Liver (tissue), 9 donors: ENCODE results near the gene C10orf105. TPM values are rescaled to one million over a fixed set of nuclear protein-coding genes. Genes with fewer than 3 reads are reported as not detected.

Source experiments
- DNase-seq: peaks from one replicate; pipeline ENCODE4 v3.0.0-alpha.2; 2017; ENCODE audit warnings: low spot score
- H3K27ac ChIP-seq, 2 donors: one replicate each; pipeline ENCODE4 v1.7.0; 2013; ENCODE audit warnings: inconsistent platforms in 2 of 2, low read length in 2 of 2, control low read depth in 1 of 2, low read depth in 1 of 2, mild to moderate bottlenecking in 1 of 2
- H3K27me3 ChIP-seq, 4 donors: one replicate each; pipeline versions ENCODE4 v1.6.1 to v1.7.0; 2013; ENCODE audit warnings: low read length in 3 of 4, inconsistent platforms in 1 of 4, mild to moderate bottlenecking in 1 of 4, moderate library complexity in 1 of 4; ENCODE audit not compliant: control insufficient read depth in 4 of 4, insufficient read depth in 4 of 4
- H3K36me3 ChIP-seq, 4 donors: one replicate each; pipeline versions ENCODE4 v1.6.1 to v1.7.0; 2013; ENCODE audit warnings: low read length in 3 of 4, mild to moderate bottlenecking in 3 of 4, low read depth in 1 of 4, moderate library complexity in 1 of 4; ENCODE audit not compliant: control insufficient read depth in 4 of 4, insufficient read depth in 3 of 4
- H3K4me1 ChIP-seq, 4 donors: one replicate each; pipeline versions ENCODE4 v1.6.1 to v1.7.0; 2013; ENCODE audit warnings: low read length in 3 of 4, mild to moderate bottlenecking in 3 of 4, moderate library complexity in 1 of 4; ENCODE audit not compliant: control insufficient read depth in 4 of 4, insufficient read depth in 4 of 4
- H3K4me3 ChIP-seq, 3 donors: one replicate each; pipeline versions ENCODE4 v1.6.1 to v1.7.0; 2013; ENCODE audit warnings: low read length in 3 of 3, control low read depth in 1 of 3, low read depth in 1 of 3, mild to moderate bottlenecking in 1 of 3
- H3K9ac ChIP-seq, 2 donors: one replicate each; pipeline ENCODE4 v1.7.0; 2013; ENCODE audit warnings: low read length in 2 of 2, mild to moderate bottlenecking in 2 of 2, moderate library complexity in 2 of 2, control low read depth in 1 of 2, low read depth in 1 of 2
- H3K9me3 ChIP-seq, 4 donors: one replicate each; pipeline versions ENCODE4 v1.6.1 to v1.7.0; 2013; ENCODE audit warnings: low read length in 3 of 4; ENCODE audit not compliant: control insufficient read depth in 4 of 4
- ATF3 ChIP-seq: IDR thresholded peaks from 2 replicates; pipeline ENCODE4 v1.6.1; 2016; ENCODE audit warnings: antibody characterized with exemption
- EGR1 ChIP-seq, 2 donors: IDR thresholded peaks; 2 replicates each; pipeline ENCODE4 v1.6.1; 2016 to 2018; ENCODE audit warnings: antibody characterized with exemption in 2 of 2, low read depth in 2 of 2
- FOXA1 ChIP-seq: IDR thresholded peaks from 2 replicates; pipeline ENCODE4 v1.6.1; 2016; ENCODE audit warnings: antibody characterized with exemption
- HNF4A ChIP-seq, 2 donors: conservative IDR thresholded peaks; 2 replicates each; pipeline ENCODE4 v1.6.1; 2016; ENCODE audit warnings: antibody characterized with exemption in 2 of 2, mild to moderate bottlenecking in 2 of 2
- JUND ChIP-seq, 2 donors: IDR thresholded peaks; 2 replicates each; pipeline ENCODE4 v1.6.1; 2016; ENCODE audit warnings: antibody characterized with exemption in 2 of 2
- NR2F2 ChIP-seq: IDR thresholded peaks from 2 replicates; pipeline ENCODE4 v1.6.1; 2016; ENCODE audit warnings: antibody characterized with exemption
- RAD21 ChIP-seq, 2 donors: IDR thresholded peaks; 2 replicates each; pipeline ENCODE4 v1.6.1; 2016; ENCODE audit warnings: antibody characterized with exemption in 2 of 2, mild to moderate bottlenecking in 2 of 2
- REST ChIP-seq: IDR thresholded peaks from 2 replicates; pipeline ENCODE4 v1.6.1; 2016; ENCODE audit warnings: antibody characterized with exemption, mild to moderate bottlenecking
- RXRA ChIP-seq, 2 donors: IDR thresholded peaks; 2 replicates each; pipeline ENCODE4 v1.6.1; 2017 to 2018; ENCODE audit warnings: antibody characterized with exemption in 2 of 2, mild to moderate bottlenecking in 1 of 2
- SP1 ChIP-seq: IDR thresholded peaks from 2 replicates; pipeline ENCODE4 v1.6.1; 2018; ENCODE audit warnings: antibody characterized with exemption, mild to moderate bottlenecking
- TAF1 ChIP-seq: conservative IDR thresholded peaks from 2 replicates; pipeline ENCODE4 v1.6.1; 2016; ENCODE audit warnings: antibody characterized with exemption, mild to moderate bottlenecking
- YY1 ChIP-seq: IDR thresholded peaks from 2 replicates; pipeline ENCODE4 v1.6.1; 2016; ENCODE audit warnings: antibody characterized with exemption, mild to moderate bottlenecking
- ZBTB33 ChIP-seq: IDR thresholded peaks from 2 replicates; pipeline ENCODE4 v1.6.1; 2016; ENCODE audit warnings: antibody characterized with exemption
- WGBS: extraction: QIAGEN DNeasy Blood & Tissue Kit; methylation state at CpG from one replicate; pipeline ENCODE4 v1.1.7; 2013; 5-methylcytosine and 5-hydroxymethylcytosine counted together
- polyA plus RNA-seq, 2 donors: library from polyadenylated mRNA; stranded (reverse) in 1 of 2; unstranded in 1 of 2; fragments of 200-250 nt in 1 of 2; fragments of >200 nt in 1 of 2; fragmentation: Nextera tagmentation in 1 of 2; extraction: Ambion mirVana in 1 of 2; gene quantifications; one replicate each; pipeline versions ENCODE4 v1.2.1 to v1.2.3, GENCODE V29; 2013 to 2015
- total RNA-seq, 2 donors: library from RNA; depleted of rRNA; stranded (reverse); fragments of >200 nt; gene quantifications; one replicate each; pipeline ENCODE4 v1.2.3, GENCODE V29; 2014
- TF ChIP-seq, protein P1 (sequence below): IDR thresholded peaks from 2 replicates; pipeline ENCODE4 v1.6.1; 2016; ENCODE audit warnings: antibody characterized with exemption
- donor health status: healthy.
- donor health status: healthy.
- donor health status: healthy.
- donor health status: healthy.
- donor health status: healthy.

Gene C10orf105
- total and polyA plus RNA-seq, 4 donors: under 0.01 to 0.07 TPM; not detected in 2

GRCh38 chr10:71707240-71707789 lies 12.3 kb downstream of the C10orf105 start (continued):
- TF ChIP-seq ZBTB33 (no peak), RXRA (IDR thresholded peaks at IDR 0.05) (no peak), JUND (IDR thresholded peaks at IDR 0.05) (no peak)

DNA sequence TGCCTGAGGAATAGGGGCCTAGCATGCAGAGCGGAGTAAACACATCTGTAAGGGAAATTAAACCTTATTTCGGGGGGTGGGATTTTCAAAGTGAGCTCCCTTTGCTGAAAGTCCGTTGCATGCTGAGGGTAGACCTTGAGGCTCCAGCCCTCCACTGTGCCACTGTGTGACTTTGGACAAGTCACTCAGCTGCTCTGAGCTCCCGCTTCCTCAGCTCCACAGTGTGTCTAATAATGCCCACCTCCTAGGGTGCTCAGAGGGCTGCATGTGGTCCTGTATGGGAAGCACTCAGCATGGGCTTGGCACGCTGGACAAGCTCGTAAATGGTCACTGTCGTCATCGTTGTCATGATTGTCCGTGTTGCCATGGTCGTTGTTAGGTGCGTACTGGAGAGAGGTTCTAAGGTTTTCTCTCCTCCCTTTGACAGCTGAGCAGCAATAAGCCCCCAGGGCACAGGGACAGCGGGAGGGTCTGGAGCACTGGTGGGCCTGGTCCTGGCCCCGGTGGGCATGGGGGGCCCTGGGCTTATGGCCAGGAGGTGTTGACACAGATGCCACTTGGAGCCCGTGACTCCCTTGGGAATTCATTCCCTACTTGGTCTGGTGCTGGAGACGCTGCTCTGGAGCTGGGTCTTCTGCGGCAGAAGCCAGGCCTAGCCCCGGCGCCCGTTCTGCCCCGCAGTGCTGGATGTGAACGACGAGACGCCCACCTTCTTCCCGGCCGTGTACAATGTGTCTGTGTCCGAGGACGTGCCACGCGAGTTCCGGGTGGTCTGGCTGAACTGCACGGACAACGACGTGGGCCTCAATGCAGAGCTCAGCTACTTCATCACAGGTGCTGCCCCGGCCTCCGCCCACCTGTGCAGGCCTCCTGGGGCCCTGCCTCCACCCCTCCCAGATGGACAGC lies 13.1 kb downstream of the C10orf105 start:
- DNase-seq: no peak
- 94% methylated on average over 35 of the region's 35 CpGs for WGBS
- H3K36me3 ChIP-seq: no peaks in the 10 kb centered on the region

More for the DNA sequence above, 13.1 kb downstream of the C10orf105 start:
- Histone ChIP-seq H3K4me1 (peaks cover 0 to 7% (median 0%) of the 10 kb centered on the region in 4 donors), H3K4me3 (no peak overlapping the region), H3K27ac (no peak overlapping the region), H3K27me3 (no peaks in the 10 kb centered on the region), H3K9me3 (no peaks in the 10 kb centered on the region), H3K9ac (no peak overlapping the region)
- TF ChIP-seq ATF3: no peak
- no peak for TF ChIP-seq EGR1 (IDR thresholded peaks at IDR 0.05; ENCODE audit: low read depth in 2 of 2)
- TF ChIP-seq ZBTB33: no peak
- TF ChIP-seq SP1: no peak
- TF ChIP-seq RAD21 (IDR thresholded peaks at IDR 0.05): no peak
- TF ChIP-seq FOXA1: no peak
- no peak for TF ChIP-seq HNF4A (conservative IDR thresholded peaks at IDR 0.05)
- no peak for TF ChIP-seq YY1
- TF ChIP-seq NR2F2: no peak
- TF ChIP-seq RXRA (IDR thresholded peaks at IDR 0.05): no peak
- TF ChIP-seq TAF1: no peak
- TF ChIP-seq, protein P1, sequence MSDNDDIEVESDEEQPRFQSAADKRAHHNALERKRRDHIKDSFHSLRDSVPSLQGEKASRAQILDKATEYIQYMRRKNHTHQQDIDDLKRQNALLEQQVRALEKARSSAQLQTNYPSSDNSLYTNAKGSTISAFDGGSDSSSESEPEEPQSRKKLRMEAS: no peak
- TF ChIP-seq JUND (IDR thresholded peaks at IDR 0.05): no peak
- TF ChIP-seq REST: no peak
